ENCODE measurements around the gene TTC21A. TPM values are rescaled to one million over a fixed set of nuclear protein-coding genes. Genes with fewer than 3 reads are reported as not detected.

Gene TTC21A

Small RNA genes lying within 50 kb of the gene (small RNA-seq; reads per million reads assigned to genes)
- not detected for gene RF00017 (ENCODE audit: insufficient read depth)
